Smooth muscle cell of the brain vasculature (primary cell): ENCODE results near the gene RAB27B.
"Not testable (repeated sequence)": the region's sequence is repeated elsewhere in the genome, so short reads cannot be mapped to it uniquely, and the experiment has no call there.

Source experiments
- DNase-seq: peaks from one replicate; pipeline ENCODE4 v3.0.0-alpha.2; 2012; ENCODE audit warnings: low read depth, low spot score

Gene RAB27B

DNA sequence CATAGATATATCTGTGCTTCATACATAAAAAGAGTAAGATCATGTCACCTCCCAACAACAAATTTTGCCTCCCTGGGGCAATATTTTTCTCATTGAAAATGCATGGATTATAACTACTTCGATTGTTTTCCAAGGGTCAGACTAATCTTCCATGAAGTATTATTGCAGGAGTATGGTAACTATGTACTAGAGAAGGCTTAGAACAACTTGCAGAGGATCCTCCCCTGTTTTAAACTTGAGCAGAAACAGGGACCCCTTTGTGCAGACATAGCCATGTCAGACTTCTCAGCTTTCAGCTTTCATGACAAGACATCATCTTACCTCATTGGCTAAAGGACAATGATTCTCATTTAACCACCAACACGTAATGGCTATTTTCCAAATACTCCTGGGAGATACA, 13.2 kb upstream of the RAB27B start:
- no peak for DNase-seq

DNA sequence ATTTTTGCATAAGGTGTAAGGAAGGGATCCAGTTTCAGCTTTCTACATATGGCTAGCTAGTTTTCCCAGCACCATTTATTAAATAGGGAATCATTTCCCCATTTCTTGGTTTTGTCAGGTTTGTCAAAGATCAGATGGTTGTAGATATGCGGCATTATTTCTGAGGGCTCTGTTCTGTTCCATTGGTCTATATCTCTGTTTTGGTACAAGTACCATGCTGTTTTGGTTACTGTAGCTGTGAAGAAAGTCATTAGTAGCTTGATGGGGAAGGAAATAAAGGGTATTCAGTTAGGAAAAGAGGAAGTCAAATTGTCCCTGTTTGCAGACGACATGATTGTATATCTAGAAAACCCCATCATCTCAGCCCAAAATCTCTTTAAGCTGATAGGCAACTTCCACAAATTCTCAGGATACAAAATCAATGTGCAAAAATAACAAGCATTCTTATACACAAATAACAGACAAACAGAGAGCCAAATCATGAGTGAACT, 7.4 kb upstream of the RAB27B start:
- not testable (repeated sequence) for DNase-seq

DNA sequence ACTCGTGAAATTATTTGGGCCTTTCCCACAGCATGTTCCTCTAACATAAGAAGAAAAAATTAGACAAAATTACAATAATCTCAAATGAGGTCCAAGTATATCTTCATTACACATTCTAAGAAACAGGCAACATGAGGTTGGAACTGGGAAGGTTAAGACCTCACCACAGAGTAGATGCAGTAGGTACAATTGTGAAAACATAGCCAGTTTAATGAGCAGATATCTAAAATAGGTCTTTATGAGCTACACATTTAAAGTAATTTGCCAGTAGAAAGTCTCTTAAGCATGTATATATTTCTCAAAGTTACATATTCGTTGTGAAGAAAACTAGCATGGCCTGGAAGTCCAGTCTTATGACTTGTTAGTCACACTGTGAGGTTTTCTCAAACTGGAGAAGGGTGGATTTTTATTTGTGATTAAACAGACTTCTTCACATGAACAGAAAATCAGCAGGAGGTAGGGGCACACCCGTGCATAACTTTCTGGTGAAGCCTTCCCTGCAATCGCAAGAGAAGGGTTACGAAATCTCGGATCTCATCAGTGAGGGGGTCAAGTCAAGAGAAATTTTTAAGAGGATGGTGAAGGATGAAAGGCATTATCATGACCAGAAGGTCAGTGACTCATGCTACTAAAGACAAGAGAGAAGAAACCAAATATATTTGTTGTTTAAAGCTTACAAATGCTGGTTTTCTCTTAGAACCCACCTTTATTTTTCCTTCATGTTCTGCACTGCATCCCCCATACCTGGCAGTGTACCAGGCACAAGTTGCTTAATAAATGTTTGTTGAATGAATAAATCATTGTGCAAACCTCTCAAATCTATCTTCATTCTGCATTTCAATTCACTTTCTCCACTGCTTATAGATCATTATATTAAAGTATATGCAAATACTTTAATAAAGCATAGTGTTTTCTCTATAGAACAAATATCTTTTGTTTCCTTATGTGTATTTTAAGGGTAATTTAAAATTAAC, 5.1 kb upstream of the RAB27B start:
- DNase-seq = peak; percentile 88

DNA sequence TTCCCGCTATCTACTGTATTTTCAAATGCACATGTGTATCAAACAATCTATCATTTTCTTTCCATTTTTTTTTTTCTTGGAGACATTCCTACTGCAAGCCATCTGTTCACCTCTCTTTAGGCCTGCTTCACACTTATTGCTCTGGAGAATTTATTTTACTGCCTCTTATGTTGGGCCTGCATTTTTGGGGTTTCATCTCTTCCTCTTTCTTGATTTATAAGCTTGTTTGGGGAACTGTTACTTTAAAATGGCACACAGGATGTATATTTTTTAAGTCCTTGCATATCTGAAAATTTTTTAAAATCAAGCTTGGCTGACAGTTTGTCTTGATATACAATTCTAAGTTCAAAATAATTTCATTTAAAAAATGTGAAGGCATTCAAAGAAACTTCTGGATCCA, 3.5 kb upstream of the RAB27B start:
- no peak for DNase-seq

DNA sequence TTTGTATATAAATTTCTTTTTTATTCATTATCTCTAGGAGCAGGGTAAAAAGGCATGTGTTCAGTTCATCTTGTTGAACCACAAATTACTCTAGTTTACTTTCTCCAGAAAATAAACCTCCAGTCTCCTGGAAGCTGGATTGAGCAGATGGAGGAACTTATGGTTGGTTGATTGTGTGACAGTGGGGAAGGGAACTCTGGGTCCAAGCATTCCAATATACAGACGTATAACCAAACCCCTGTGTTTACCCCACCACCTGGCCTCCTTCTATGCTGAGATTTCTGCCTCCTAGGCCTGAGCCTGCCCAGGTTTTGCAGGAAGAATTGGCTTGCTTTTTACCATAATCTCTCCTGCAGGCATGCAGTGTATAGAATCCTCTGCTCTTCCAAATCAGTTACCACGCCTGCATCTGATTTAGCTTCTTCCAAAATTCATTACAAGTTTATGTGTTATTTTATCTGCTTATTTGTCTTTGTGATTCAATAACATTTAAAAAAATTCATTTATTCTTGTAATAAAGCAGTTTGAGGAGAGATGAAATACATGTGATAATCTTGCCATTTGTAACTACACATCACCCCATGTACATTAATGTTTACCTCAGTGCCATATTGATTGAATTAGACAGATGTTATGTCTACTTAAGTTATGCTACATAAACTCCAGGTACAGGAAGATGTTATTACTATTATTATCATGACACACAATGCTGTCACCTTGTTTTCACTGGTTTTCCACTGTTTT, 2.5 kb upstream of the RAB27B start:
- no peak for DNase-seq

DNA sequence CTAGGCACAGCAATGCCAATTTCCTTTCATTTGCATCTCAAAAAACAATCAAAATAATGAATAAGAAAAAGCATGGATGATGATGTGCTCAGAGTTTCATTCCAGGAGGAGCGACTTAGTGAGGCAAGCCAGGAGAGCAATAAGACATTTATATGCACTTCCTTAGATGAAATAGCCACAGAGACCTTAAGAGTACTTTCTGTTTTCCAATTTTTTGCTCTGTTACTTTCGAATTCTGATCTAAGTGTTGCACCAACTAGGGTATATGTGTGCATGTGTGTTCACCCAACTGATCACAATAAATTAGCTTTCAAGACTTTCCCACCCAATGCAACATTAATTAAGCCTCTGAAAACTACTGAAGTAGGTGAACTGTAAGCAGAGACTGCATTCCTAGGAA, 709 bp downstream of the RAB27B start:
- DNase-seq = no peak

DNA sequence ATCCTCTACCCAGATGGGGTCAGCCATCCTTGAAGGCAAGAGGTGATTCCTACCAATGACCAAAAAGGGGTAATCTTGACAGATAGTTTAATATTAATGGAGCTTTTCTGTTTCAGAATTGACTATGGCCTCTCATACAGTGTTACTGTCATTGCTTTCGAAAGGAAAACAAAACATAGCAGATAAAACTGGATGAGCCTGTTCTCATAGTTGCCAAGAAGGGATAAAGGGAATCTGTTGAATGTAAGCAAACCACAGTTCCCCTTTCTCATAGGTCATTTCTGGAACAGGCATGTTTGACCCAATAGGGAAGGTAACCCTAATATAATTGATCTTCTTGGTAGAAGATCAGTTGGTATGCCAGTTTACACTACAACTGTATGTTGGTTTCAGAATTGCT, 1.6 kb downstream of the RAB27B start:
- no peak for DNase-seq

DNA sequence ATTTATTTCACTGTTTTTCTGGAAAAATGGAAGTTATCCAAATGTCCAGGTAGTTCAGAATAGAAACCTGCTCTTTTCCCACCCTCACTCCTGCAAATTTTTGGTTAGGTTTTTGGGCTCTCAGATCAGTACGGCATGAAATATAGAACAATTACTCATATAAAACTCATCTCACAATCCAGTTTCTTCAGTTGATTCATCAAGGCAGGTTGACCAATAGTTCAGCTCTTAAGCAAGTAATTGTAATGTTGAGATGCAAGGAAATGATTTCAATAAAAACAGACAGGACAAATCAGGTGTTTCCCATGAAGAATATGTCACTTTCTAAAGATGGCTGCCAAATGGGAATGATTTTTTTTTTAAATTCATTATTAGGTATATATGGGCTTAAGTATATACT, 2.0 kb downstream of the RAB27B start:
- DNase-seq = no peak

DNA sequence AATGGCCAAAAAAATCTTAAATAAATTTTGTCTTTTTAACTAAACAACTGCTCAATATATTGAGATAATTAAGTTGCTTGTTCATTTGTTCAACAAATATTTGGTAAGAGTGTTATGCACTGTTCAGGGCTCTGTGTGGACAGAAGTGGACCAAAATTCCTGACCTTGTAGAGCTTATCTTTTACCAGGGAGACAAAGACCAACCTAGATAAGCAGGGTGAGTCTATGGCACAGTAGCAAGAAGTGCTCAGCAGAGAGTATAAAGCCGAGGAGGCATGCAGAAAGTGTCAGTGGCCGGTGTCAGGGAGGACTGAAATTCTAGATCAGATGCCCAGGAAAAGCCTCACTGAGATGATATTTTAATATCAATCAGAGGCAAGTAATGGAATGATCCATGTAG, 2.6 kb downstream of the RAB27B start:
- DNase-seq = no peak

DNA sequence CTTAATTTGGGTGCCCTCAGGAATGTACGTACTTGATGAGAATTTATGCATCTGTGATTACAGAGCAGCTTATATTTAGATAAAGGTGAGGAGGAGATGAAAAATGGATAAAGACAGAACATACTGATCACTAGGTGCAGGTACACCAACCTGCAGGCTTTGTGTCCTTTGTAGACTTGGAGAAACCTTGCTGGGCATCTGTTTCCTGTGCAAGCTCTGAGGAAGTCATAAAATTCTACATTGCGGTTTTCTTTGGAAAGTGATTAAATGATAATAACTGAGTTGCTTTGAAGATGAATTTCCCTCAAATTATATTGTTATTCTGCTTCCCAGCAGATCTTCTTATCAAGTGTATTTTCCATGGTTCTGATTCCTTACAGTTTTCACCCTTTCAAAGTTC, 7.7 kb downstream of the RAB27B start:
- no peak for DNase-seq

DNA sequence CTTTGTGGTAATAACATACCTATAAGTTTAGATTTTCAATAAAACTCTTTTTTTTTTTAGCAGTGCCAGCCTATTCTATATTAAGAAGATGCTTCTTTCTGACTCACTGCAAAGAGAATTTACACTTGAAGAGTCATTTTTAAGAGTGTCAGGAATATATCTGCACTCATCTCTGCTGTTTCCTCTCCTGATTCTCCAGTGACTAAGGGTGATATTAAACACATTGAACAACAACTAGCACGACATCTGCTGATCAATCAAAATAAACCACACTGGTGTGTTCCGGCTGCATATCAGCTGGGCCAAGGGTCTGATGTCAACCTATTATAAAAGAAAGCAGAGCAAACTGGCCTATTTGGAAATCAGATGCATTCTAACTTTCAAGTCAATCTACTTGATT, 15.0 kb downstream of the RAB27B start:
- DNase-seq = no peak

DNA sequence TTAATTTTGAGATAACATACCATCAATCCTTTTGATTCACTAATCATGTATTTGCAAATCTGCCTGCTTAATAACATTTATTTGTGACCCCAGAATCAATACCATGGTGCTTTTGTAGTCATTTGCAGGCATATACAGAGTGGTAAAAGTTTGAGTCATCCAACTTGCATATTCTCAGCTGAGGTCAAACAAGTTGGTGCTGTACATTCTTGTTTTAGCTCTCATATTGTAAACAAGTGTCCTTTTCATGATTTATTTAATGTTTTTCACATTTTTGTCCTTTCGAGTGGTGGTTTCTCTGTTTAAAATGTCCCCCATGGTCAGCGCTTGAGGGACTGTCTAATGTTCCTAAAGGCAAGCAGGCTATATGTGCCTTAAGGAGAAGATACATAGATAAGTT, 17.5 kb downstream of the RAB27B start:
- no peak for DNase-seq

DNA sequence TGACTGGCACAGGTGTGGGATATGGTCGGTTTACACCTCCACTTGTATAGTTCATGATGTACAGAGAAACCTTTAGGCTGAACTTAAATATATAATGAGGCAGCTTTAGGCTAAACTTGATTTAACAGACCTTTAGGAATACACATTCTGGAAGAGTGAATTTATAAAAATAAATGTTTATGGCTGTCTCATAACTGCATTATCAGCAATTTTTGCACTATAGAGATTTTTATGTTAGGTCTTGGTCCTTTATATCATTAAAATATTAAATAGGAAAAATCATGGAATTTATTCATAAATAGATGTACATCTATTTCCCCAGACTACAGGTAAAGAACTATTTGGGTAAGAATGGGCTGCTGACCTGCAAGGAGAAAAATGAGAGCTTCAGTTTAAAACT, 19.8 kb downstream of the RAB27B start:
- no peak for DNase-seq

DNA sequence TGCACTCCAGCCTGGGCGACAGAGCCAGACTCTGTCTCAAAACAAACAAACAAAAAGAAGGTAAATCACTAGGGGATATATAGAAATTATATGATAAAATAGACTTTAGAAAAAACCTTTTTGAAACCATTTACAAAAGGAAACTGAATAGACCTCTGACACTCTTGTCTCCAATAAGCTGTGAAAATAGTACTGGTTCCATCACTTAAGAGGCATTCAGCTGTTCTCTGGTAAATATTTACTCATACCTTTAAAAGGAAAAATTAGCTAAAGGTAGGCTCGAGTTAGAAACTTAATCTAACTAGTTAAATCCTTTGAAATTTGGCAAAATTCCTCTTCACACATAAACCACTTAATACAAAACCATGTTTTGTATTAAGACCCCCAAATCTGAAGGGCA, 21.4 kb downstream of the RAB27B start:
- DNase-seq = no peak

DNA sequence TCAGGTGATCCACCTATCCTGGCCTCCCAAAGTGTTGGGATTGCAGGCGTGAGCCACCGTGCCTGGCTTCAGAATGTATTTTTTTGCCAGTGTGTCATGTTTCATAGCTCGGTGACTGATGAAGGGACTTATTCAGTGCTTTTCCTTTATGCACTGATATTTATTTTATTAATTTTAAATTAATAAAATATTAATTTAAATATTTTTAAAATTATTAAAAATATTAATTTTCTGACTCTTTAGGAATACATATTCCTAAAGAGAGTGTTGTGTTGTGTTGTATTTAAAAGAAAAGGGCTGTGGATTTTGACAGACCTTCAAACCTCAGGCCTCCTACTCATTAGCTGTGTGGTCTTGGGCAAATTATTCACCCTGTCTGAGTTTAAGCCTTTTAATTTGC, 22.3 kb downstream of the RAB27B start:
- no peak for DNase-seq

DNA sequence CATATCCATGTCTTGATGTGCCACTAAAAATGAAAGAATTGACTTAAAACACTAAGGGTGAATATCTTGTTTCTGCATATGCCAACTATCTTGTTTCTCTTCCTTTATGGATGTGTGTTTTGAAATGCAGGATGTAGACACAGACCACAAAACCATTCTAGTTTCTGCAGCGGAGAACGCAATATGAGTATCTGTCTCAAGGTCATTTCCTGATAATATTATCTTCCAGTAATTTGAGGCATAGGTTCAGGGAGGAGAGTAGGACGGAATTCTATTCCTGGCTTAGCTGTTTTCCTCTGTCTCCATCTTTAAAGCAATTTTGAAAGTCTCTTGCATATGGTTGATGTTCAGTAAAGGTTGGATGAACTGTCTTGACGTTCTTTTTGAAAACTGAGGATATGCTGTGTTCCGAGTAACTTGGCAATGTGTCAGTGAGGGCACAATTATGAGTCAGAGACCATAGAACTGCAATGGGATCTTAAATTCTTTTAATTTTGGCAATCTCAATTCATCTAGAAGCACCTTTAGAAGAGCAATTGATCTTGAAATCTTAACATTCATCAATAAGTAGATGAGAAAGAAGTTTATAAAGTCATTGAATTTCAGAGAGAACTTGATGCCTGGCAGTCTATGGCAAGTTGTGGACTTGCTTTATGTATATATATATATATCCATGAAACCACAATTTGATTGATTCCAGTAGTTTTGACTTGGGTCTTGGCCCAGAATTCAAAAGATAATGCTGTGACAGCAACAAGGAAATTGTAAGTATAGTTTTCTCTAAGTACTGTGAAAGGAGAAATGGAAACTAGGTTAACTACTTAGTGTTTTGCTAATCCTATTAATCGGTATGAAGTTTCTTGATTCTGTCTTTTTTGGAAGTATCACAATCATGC, 24.8 kb downstream of the RAB27B start:
- no peak for DNase-seq

DNA sequence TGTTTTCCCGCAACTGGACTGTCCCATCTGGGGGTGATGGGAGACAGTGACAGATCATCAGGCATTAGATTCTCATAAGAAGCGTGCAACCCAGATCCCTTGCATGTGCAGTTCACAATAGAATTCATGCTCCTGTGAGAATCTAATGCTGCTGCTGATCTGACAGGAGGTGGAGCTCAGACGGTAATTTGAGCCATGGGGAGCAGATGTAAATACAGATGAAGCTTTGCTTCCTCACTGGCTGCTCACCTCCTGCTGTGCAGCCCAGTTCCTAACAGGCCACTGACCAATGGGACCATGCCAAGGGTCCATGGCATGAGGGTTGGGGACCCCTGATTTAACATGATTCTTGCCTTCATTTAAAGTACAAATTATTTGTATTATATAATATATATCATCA, 26.8 kb downstream of the RAB27B start:
- DNase-seq = not testable (repeated sequence)

DNA sequence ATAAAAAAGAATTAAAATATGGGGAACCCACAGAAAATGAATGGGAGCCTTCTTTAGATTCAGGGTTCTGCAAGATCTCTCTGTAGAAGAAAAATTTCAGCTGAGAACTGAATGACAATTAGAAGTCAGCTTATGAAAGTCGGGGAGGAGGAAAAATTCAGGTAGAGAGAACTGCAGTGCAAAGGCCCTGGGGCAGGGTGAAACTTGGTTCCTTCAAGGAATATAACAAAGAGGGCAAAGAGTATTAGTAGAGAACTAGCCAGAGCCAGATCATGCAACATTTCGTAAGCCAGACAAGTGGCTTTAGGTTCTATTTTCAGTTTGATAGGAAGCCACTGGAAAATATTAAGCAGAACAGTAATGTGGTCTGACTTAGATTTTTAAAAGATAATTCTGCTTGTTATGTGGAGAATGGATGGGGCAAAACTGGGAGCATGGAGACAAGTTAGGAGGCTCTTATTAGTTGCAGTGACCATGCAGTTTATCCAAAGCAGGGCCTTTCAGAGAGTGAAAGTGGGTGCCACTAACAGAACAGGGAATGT, 27.9 kb downstream of the RAB27B start:
- DNase-seq = no peak

DNA sequence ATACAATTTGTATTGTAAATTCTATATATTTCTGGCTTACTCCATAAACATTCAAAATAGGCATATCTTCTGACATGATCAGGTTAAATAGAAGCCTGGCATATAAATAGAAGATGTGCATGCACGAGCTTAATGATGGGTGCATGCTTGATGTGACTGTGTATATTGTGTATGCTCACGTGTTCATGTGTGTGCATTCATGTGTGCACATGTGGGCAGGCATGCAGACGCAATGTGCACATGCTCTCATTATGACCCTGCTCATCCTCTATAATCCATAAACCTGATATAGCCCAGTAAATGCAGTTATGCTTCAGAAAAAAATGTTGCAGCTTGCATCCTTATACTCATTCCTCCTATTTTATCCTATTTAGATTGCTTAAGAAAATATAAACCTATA, 29.2 kb downstream of the RAB27B start:
- DNase-seq = no peak

DNA sequence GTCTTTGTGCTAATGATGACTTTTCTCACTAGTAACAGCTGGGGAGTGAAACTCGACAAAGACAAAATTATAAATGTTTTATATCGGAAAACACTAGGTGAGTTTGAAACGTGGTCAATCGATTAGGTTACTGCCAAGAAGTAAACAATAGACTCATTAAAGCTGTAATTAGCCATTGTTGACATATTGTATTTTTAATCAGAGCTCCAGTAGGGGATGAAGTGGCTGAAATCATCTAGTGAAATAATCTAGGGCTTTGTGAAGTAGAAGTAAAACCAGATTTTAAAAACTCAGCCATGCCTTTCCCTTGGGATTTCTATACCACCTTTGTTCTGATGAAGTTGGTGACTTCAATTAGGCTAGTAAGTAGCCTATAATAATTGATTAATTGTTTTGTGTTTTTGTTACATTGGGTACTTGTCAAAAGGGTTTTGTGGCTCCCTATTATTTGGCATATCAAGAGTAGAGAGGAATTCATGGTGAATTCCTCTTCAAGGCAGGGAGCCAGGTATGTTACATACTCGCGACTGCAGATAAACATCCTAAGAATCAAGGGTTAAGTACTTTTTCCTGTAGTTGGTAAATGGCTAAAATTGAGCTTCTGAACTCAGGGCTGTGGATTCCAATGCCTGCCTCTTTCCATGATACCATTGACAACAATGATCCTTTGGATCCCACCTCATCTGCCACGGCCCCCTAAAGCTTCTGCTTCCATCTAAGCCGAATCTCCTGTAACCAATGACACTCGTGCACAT, 31.6 kb downstream of the RAB27B start:
- DNase-seq = no peak

DNA sequence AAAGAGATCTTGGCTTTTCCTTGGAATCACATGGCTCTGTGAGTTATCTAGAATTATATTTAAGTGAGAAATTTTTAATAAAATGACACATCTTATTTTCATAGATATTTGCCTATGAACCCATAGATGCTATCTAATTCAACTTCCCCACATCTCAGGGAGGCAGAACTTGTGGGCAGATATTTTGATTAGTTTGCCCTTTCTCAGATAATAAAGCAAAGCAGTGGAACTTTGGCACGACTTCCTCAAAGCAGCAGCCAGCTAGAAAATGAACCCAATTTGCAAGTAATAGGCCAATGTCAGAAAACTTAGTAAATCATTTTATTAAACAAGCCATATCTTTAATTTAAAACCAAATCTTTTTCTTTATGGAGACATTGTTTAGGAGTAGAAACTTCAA, 32.7 kb downstream of the RAB27B start:
- no peak for DNase-seq
